Measurements from ENCODE around the gene DGKB.

DNA sequence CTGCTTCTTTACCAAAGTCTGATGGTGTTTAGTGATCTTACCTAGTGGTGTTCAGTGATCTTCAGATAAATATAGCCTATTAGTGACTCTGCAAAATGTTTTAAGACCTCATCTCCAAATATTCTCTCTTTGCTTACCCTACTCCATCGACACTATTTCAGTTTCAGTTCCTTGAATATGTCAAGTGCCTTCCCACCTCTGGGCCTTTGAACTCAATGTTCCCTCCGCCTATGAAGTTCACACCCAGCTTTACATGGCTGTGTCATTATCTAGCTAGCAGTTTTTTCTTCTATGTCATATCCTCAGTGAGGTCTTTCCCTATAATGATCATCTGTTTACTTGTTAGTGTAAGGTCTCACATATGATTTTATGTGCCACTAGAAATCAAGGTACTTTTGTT is 322.6 kb downstream of the DGKB start:
- TF ChIP-seq, protein P1, sequence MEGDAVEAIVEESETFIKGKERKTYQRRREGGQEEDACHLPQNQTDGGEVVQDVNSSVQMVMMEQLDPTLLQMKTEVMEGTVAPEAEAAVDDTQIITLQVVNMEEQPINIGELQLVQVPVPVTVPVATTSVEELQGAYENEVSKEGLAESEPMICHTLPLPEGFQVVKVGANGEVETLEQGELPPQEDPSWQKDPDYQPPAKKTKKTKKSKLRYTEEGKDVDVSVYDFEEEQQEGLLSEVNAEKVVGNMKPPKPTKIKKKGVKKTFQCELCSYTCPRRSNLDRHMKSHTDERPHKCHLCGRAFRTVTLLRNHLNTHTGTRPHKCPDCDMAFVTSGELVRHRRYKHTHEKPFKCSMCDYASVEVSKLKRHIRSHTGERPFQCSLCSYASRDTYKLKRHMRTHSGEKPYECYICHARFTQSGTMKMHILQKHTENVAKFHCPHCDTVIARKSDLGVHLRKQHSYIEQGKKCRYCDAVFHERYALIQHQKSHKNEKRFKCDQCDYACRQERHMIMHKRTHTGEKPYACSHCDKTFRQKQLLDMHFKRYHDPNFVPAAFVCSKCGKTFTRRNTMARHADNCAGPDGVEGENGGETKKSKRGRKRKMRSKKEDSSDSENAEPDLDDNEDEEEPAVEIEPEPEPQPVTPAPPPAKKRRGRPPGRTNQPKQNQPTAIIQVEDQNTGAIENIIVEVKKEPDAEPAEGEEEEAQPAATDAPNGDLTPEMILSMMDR (conservative IDR thresholded peaks at IDR 0.05 in 1 of 2, IDR thresholded peaks at IDR 0.05 in 1 of 2; ENCODE audit: low read depth in 1 of 2, low read length in 2 of 2) = no peak
- TF ChIP-seq EZH2 (IDR thresholded peaks at IDR 0.05; ENCODE audit: low read length, missing control alignments) = no peak
